ENCODE results near the gene CARF. TPM values are rescaled to one million over a fixed set of nuclear protein-coding genes. Genes with fewer than 3 reads are reported as not detected.
"Not testable (repeated sequence)": the region's sequence is repeated elsewhere in the genome, so short reads cannot be mapped to it uniquely, and the experiment has no call there.

Gene CARF
- total RNA-seq, 1 donor from 2014 or later, result 3.6 TPM

DNA sequence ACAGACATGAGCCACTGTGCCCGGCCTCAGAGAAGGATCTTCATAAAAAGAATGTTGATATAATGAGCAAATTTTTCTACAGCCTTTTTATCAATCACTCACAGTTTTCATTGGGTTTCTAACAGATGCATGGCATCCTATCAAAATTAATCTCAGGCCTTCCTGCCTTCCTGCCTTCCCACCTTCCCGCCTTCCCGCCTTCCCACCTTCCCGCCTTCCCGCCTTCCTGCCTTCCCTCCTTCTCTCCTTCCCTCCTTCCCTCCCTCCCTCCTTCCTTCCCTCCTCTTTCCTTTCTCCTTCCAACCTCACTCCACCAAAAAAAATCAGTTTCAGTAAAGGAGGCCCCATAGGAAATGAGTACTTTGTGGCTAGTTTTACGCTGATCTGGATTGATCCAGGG is 48.4 kb downstream of the CARF start:
- H3K27me3 Mint-ChIP-seq (ENCODE audit: low read depth, unreplicated experiment), result no peaks in the 10 kb centered on the region
- Histone ChIP-seq H3K4me2 (ENCODE audit: low read length) (no peak overlapping the region), H3K27ac (ENCODE audit: low read depth, low read length) (no peak overlapping the region), H3K79me2 (ENCODE audit: insufficient read depth, low read length) (no peaks in the 10 kb centered on the region), H3K36me3 (ENCODE audit: insufficient read depth, low read length) (no peaks in the 10 kb centered on the region), H4K20me1 (ENCODE audit: insufficient read depth, low read length) (no peaks in the 10 kb centered on the region), H3K4me1 (ENCODE audit: insufficient read depth, low read length) (no peaks in the 10 kb centered on the region), H3K27me3 (ENCODE audit: insufficient read depth, low read length) (no peaks in the 10 kb centered on the region), H3K9ac (ENCODE audit: low read length) (no peak overlapping the region), H2AFZ (ENCODE audit: low read depth, low read length) (no peak overlapping the region), H3K9me3 (ENCODE audit: insufficient read depth, low read depth, low read length) (no peaks in the 10 kb centered on the region), H3K4me3 (ENCODE audit: insufficient read depth, low read depth, low read length) (no peak overlapping the region)
- H3K4me1 Mint-ChIP-seq (ENCODE audit: low read depth, unreplicated experiment), result peaks cover 5% of the 10 kb centered on the region
- H3K4me3 Mint-ChIP-seq (ENCODE audit: unreplicated experiment), result no peak overlapping the region
- no peak for TF ChIP-seq EZH2 (IDR thresholded peaks at IDR 0.05; ENCODE audit: insufficient read depth, low read length)
- TF ChIP-seq, protein P1, sequence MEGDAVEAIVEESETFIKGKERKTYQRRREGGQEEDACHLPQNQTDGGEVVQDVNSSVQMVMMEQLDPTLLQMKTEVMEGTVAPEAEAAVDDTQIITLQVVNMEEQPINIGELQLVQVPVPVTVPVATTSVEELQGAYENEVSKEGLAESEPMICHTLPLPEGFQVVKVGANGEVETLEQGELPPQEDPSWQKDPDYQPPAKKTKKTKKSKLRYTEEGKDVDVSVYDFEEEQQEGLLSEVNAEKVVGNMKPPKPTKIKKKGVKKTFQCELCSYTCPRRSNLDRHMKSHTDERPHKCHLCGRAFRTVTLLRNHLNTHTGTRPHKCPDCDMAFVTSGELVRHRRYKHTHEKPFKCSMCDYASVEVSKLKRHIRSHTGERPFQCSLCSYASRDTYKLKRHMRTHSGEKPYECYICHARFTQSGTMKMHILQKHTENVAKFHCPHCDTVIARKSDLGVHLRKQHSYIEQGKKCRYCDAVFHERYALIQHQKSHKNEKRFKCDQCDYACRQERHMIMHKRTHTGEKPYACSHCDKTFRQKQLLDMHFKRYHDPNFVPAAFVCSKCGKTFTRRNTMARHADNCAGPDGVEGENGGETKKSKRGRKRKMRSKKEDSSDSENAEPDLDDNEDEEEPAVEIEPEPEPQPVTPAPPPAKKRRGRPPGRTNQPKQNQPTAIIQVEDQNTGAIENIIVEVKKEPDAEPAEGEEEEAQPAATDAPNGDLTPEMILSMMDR (IDR thresholded peaks at IDR 0.05; ENCODE audit: insufficient read depth, low read depth, low read length), result no peak
- FAIRE-seq (no peak), DNase-seq (ENCODE audit: low read depth) (no peak)
- no peak overlapping the region for H3K27ac Mint-ChIP-seq (ENCODE audit: unreplicated experiment)
- H3K36me3 Mint-ChIP-seq (ENCODE audit: low read depth, unreplicated experiment), result no peaks in the 10 kb centered on the region
- no peaks in the 10 kb centered on the region for H3K9me3 Mint-ChIP-seq (ENCODE audit: unreplicated experiment)

DNA sequence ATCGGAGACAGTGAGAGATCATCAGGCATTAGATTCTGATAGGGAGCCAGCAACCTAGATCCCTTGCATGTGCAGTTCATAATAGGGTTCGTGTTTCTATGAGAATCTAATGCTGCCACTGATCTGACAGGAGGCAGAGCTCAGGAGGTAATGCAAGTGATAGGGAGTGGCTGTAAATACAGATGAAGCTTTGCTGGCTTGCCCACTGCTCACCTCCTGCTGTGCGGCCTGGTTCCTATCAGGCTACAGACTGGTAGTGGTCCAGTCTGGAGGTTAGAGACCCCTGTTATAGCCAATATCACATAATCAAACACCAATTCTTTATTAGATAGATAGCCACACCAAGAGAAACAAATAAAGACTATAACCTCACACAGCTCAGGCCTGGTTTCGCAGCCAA is 51.6 kb downstream of the CARF start:
- Histone ChIP-seq H4K20me1 (ENCODE audit: insufficient read depth, low read length) (no peaks in the 10 kb centered on the region), H3K9ac (ENCODE audit: low read length) (no peak overlapping the region), H2AFZ (ENCODE audit: low read depth, low read length) (no peak overlapping the region), H3K4me3 (ENCODE audit: insufficient read depth, low read depth, low read length) (no peak overlapping the region), H3K27me3 (ENCODE audit: insufficient read depth, low read length) (no peaks in the 10 kb centered on the region), H3K4me2 (ENCODE audit: low read length) (no peak overlapping the region), H3K9me3 (ENCODE audit: insufficient read depth, low read depth, low read length) (no peaks in the 10 kb centered on the region), H3K4me1 (ENCODE audit: insufficient read depth, low read length) (no peaks in the 10 kb centered on the region), H3K79me2 (ENCODE audit: insufficient read depth, low read length) (no peaks in the 10 kb centered on the region), H3K27ac (ENCODE audit: low read depth, low read length) (no peak overlapping the region), H3K36me3 (ENCODE audit: insufficient read depth, low read length) (no peaks in the 10 kb centered on the region)
- DNase-seq (ENCODE audit: low read depth) (no peak), FAIRE-seq (no peak)
- no peaks in the 10 kb centered on the region for H3K9me3 Mint-ChIP-seq (ENCODE audit: unreplicated experiment)
- H3K27ac Mint-ChIP-seq (ENCODE audit: unreplicated experiment), result peak overlapping the region; percentile 34
- TF ChIP-seq EZH2 (IDR thresholded peaks at IDR 0.05; ENCODE audit: insufficient read depth, low read length), result no peak
- TF ChIP-seq, protein P1 (IDR thresholded peaks at IDR 0.05; ENCODE audit: insufficient read depth, low read depth, low read length), result no peak
- peaks cover 5% of the 10 kb centered on the region for H3K4me1 Mint-ChIP-seq (ENCODE audit: low read depth, unreplicated experiment)
- H3K36me3 Mint-ChIP-seq (ENCODE audit: low read depth, unreplicated experiment), result no peaks in the 10 kb centered on the region
- no peaks in the 10 kb centered on the region for H3K27me3 Mint-ChIP-seq (ENCODE audit: low read depth, unreplicated experiment)
- H3K4me3 Mint-ChIP-seq (ENCODE audit: unreplicated experiment), result no peak overlapping the region

DNA sequence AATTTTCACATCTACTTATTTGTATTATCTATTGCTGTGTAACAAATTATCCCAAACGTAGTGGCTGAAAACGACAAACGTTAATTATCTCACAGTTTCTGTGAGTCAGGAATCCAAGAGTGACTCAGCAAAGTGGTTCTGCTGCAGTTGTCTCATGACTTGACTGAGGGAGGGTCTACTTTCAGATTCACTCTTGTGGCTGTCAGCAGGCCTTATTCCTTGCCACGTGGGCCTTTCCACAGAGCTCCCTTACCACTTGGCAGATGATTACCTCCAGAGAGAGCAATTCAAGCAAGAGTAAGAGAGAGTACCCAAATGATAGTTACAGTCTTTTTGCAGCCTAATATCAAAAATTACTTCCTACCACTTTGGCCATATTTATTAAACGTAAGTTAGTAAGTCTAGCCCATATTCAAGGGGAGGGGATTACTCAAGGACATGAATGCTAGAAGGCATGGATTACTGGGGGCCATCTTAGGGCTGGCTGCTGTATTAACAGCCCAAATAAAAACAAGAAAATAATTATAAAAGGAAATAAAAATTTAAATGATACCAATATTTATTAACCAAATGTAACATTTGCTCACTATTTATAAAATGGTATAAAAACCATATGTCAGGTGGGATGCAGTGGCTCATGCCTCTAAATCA is 53.9 kb downstream of the CARF start:
- no peaks in the 10 kb centered on the region for H3K27me3 Mint-ChIP-seq (ENCODE audit: low read depth, unreplicated experiment)
- Histone ChIP-seq H3K36me3 (ENCODE audit: insufficient read depth, low read length) (no peaks in the 10 kb centered on the region), H3K4me3 (ENCODE audit: insufficient read depth, low read depth, low read length) (no peak overlapping the region), H3K27ac (ENCODE audit: low read depth, low read length) (peak overlapping the region; percentile 18), H3K9ac (ENCODE audit: low read length) (no peak overlapping the region), H3K9me3 (ENCODE audit: insufficient read depth, low read depth, low read length) (no peaks in the 10 kb centered on the region), H4K20me1 (ENCODE audit: insufficient read depth, low read length) (no peaks in the 10 kb centered on the region), H3K4me1 (ENCODE audit: insufficient read depth, low read length) (no peaks in the 10 kb centered on the region), H3K79me2 (ENCODE audit: insufficient read depth, low read length) (no peaks in the 10 kb centered on the region), H3K27me3 (ENCODE audit: insufficient read depth, low read length) (no peaks in the 10 kb centered on the region), H3K4me2 (ENCODE audit: low read length) (peak overlapping the region; percentile 11), H2AFZ (ENCODE audit: low read depth, low read length) (peak overlapping the region; percentile 62)
- no peak for TF ChIP-seq EZH2 (IDR thresholded peaks at IDR 0.05; ENCODE audit: insufficient read depth, low read length)
- TF ChIP-seq, protein P1 (IDR thresholded peaks at IDR 0.05; ENCODE audit: insufficient read depth, low read depth, low read length), result no peak
- H3K27ac Mint-ChIP-seq (ENCODE audit: unreplicated experiment), result peak overlapping the region; percentile 97
- DNase-seq (ENCODE audit: low read depth) (peak; percentile 78), FAIRE-seq (no peak)
- H3K4me3 Mint-ChIP-seq (ENCODE audit: unreplicated experiment), result no peak overlapping the region
- H3K9me3 Mint-ChIP-seq (ENCODE audit: unreplicated experiment), result no peaks in the 10 kb centered on the region
- H3K4me1 Mint-ChIP-seq (ENCODE audit: low read depth, unreplicated experiment), result peaks cover 5% of the 10 kb centered on the region
- no peaks in the 10 kb centered on the region for H3K36me3 Mint-ChIP-seq (ENCODE audit: low read depth, unreplicated experiment)

DNA sequence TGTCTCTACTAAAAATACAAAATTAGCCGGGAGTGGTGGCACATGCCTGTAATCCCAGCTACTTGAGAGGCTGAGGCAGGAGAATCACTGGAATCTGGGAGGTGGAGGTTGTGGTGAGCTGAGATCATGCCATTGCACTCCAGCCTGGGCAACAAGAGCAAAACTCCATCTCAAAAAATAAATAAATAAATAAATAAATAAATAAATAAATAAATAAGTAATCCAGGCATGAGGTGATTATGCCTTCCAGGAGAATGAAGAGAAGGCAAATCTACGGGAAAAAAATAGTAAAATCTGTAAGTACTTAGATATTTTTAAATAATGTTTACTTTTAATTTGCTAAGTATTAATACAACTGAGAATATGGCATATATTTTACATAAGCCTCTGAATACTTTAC is 57.3 kb downstream of the CARF start:
- not testable (repeated sequence) for H3K27ac Mint-ChIP-seq (ENCODE audit: unreplicated experiment); H3K9me3 ChIP-seq (ENCODE audit: insufficient read depth, low read depth, low read length); H3K4me1 ChIP-seq (ENCODE audit: insufficient read depth, low read length); H3K36me3 ChIP-seq (ENCODE audit: insufficient read depth, low read length); H3K27me3 ChIP-seq (ENCODE audit: insufficient read depth, low read length); H3K4me3 ChIP-seq (ENCODE audit: insufficient read depth, low read depth, low read length); H3K4me2 ChIP-seq (ENCODE audit: low read length); FAIRE-seq; H3K9me3 Mint-ChIP-seq (ENCODE audit: unreplicated experiment); DNase-seq (ENCODE audit: low read depth); H3K9ac ChIP-seq (ENCODE audit: low read length); H2AFZ ChIP-seq (ENCODE audit: low read depth, low read length); H3K79me2 ChIP-seq (ENCODE audit: insufficient read depth, low read length); H3K4me1 Mint-ChIP-seq (ENCODE audit: low read depth, unreplicated experiment); H3K4me3 Mint-ChIP-seq (ENCODE audit: unreplicated experiment); H3K27ac ChIP-seq (ENCODE audit: low read depth, low read length); H3K36me3 Mint-ChIP-seq (ENCODE audit: low read depth, unreplicated experiment); H4K20me1 ChIP-seq (ENCODE audit: insufficient read depth, low read length); H3K27me3 Mint-ChIP-seq (ENCODE audit: low read depth, unreplicated experiment)

Data from astrocyte (in vitro differentiated cells and primary cell).